H1 (cell line): ENCODE measurements around the gene PTX4. TPM values are rescaled to one million over a fixed set of nuclear protein-coding genes. Genes with fewer than 3 reads are reported as not detected.

Experiments
- CTCF ChIA-PET: fragments of 300-600 bp; sonication (Branson Sonifier 250); formaldehyde crosslinking; loops from one replicate; lab custom pipeline; 2021; ENCODE audit not compliant: partially characterized antibody; lab: Charles Lee
- POLR2A ChIA-PET: fragments of 300-600 bp; sonication (Branson Sonifier 250); formaldehyde crosslinking; loops from one replicate; lab custom pipeline; 2021; ENCODE audit warnings: inconsistent platforms; ENCODE audit not compliant: partially characterized antibody; lab: Charles Lee
- DNase-seq, 2 experiments: peaks; one replicate each; pipeline versions ENCODE4 v3.0.0 to v3.0.0-alpha.2; 2010 to 2022; ENCODE audit warnings: low spot score in 2 of 2, low read depth in 1 of 2, mixed read lengths in 1 of 2
- FAIRE-seq: peaks from 2 replicates; lab custom pipeline; 2011; peaks lifted over from hg19 to GRCh38; lab: Jason Lieb, UNC
- H2AFZ ChIP-seq: 2 replicates; pipeline ENCODE4 v1.8.1; 2012; ENCODE audit warnings: low read length, inconsistent platforms
- H2AK5ac ChIP-seq: 2 replicates; pipeline ENCODE4 v1.6.1; 2013; ENCODE audit warnings: low read depth, low read length
- H2BK120ac ChIP-seq: replicated peaks from 2 replicates; pipeline ENCODE3; 2013; ENCODE audit warnings: low read depth, low read length, inconsistent platforms
- H2BK12ac ChIP-seq: 2 replicates; pipeline ENCODE4 v1.6.1; 2013; ENCODE audit warnings: low read depth, low read length
- H2BK15ac ChIP-seq: 2 replicates; pipeline ENCODE4 v1.6.1; 2013; ENCODE audit warnings: low read length
- H2BK20ac ChIP-seq: 2 replicates; pipeline ENCODE4 v1.6.1; 2013; ENCODE audit warnings: low read length
- H2BK5ac ChIP-seq: 2 replicates; pipeline ENCODE4 v1.6.1; 2013; ENCODE audit warnings: low read depth, low read length
- H3K14ac ChIP-seq: 2 replicates; pipeline ENCODE4 v1.6.1; 2013; ENCODE audit warnings: inconsistent platforms; ENCODE audit not compliant: insufficient read length
- H3K18ac ChIP-seq: 2 replicates; pipeline ENCODE4 v1.6.1; 2013; ENCODE audit warnings: low read length; ENCODE audit errors: extremely low read depth
- H3K23ac ChIP-seq: 2 replicates; pipeline ENCODE4 v1.6.1; 2013; ENCODE audit warnings: inconsistent platforms; ENCODE audit not compliant: insufficient read length
- H3K23me2 ChIP-seq: 2 replicates; pipeline ENCODE4 v1.6.1; 2013; ENCODE audit warnings: low read depth, low read length
- H3K27ac ChIP-seq: 2 replicates; pipeline ENCODE4 v1.6.1; 2011; ENCODE audit warnings: low read depth, low read length, inconsistent platforms
- H3K27me3 ChIP-seq, 4 experiments: replicated peaks in 1 of 4; 1 replicate in 1 of 4; 2 replicates in 3 of 4; pipeline versions ENCODE4 v1.6.1 to v1.8.1; 2011 to 2013; ENCODE audit warnings: low read length in 3 of 4, mild to moderate bottlenecking in 3 of 4, inconsistent platforms in 2 of 4, mixed read lengths in 2 of 4, moderate library complexity in 1 of 4; ENCODE audit not compliant: control insufficient read depth in 3 of 4, insufficient read depth in 3 of 4; ENCODE audit errors: extremely low read depth in 1 of 4
- H3K36me3 ChIP-seq, 4 experiments: 2 replicates each; pipeline versions ENCODE4 v1.6.1 to v1.8.1; 2011 to 2013; ENCODE audit warnings: mild to moderate bottlenecking in 4 of 4, low read length in 3 of 4, moderate library complexity in 2 of 4, control low read depth in 1 of 4, inconsistent platforms in 1 of 4; ENCODE audit not compliant: insufficient read depth in 4 of 4, control insufficient read depth in 2 of 4
- H3K4ac ChIP-seq: replicated peaks from 2 replicates; pipeline ENCODE3; 2013; ENCODE audit warnings: low read length, low read depth, mixed read lengths, inconsistent platforms; ENCODE audit not compliant: insufficient read length
- H3K4me1 ChIP-seq, 4 experiments: replicated peaks in 1 of 4; 1 replicate in 1 of 4; 2 replicates in 3 of 4; pipeline versions ENCODE4 v1.6.1 to v1.8.1; 2011 to 2013; ENCODE audit warnings: low read length in 3 of 4, inconsistent platforms in 2 of 4, mixed read lengths in 1 of 4; ENCODE audit not compliant: insufficient read depth in 4 of 4, control insufficient read depth in 3 of 4
- H3K4me2 ChIP-seq, 2 experiments: 2 replicates each; pipeline versions ENCODE4 v1.6.1 to v1.8.1; 2011 to 2013; ENCODE audit warnings: low read depth in 2 of 2, low read length in 2 of 2, control low read depth in 1 of 2, inconsistent platforms in 1 of 2, mild to moderate bottlenecking in 1 of 2; ENCODE audit not compliant: insufficient read depth in 1 of 2
- H3K4me3 ChIP-seq, 4 experiments: fragments of 200-600, 300-600 bp in 1 of 4; sonication (generic), shearing (Covaris generic), sonication (Bioruptor Twin) in 1 of 4; 2 replicates each; pipeline versions ENCODE4 v1.5.1 to v1.8.1; 2011 to 2016; ENCODE audit warnings: low read length in 4 of 4, low read depth in 3 of 4, control low read depth in 2 of 4, inconsistent platforms in 2 of 4, mild to moderate bottlenecking in 2 of 4, mixed read lengths in 1 of 4, moderate library complexity in 1 of 4; ENCODE audit not compliant: insufficient read depth in 2 of 4; ENCODE audit errors: extremely low read depth in 1 of 4
- H3K56ac ChIP-seq: replicated peaks from 2 replicates; pipeline ENCODE3; 2013; ENCODE audit warnings: low read depth, mild to moderate bottlenecking, mixed read lengths, low read length, inconsistent platforms; ENCODE audit not compliant: insufficient read length
- H3K79me1 ChIP-seq: 2 replicates; pipeline ENCODE4 v1.6.1; 2013; ENCODE audit warnings: low read depth, low read length, control low read depth
- H3K79me2 ChIP-seq, 2 experiments: 2 replicates each; pipeline versions ENCODE4 v1.6.1 to v1.8.1; 2012 to 2013; ENCODE audit warnings: low read length in 2 of 2, mild to moderate bottlenecking in 2 of 2, inconsistent platforms in 1 of 2; ENCODE audit not compliant: insufficient read depth in 2 of 2, control insufficient read depth in 1 of 2
- H3K9ac ChIP-seq, 4 experiments: replicated peaks in 1 of 4; 1 replicate in 1 of 4; 2 replicates in 3 of 4; pipeline versions ENCODE4 v1.6.1 to v1.8.1; 2011 to 2013; ENCODE audit warnings: low read depth in 3 of 4, low read length in 3 of 4, control low read depth in 2 of 4, mild to moderate bottlenecking in 2 of 4, moderate library complexity in 2 of 4, inconsistent platforms in 1 of 4; ENCODE audit errors: extremely low read depth in 1 of 4
- H3K9me3 ChIP-seq, 2 experiments: 2 replicates each; pipeline versions ENCODE4 v1.6.1 to v1.8.1; 2012 to 2013; ENCODE audit warnings: mild to moderate bottlenecking in 2 of 2, moderate library complexity in 2 of 2, control low read depth in 1 of 2, inconsistent platforms in 1 of 2, low read depth in 1 of 2, low read length in 1 of 2, mixed read lengths in 1 of 2; ENCODE audit not compliant: insufficient read depth in 2 of 2
- H4K20me1 ChIP-seq, 2 experiments: replicated peaks in 1 of 2; 2 replicates each; pipeline versions ENCODE3 to v1.8.1; 2011 to 2013; ENCODE audit warnings: inconsistent platforms in 2 of 2, low read length in 2 of 2, mild to moderate bottlenecking in 1 of 2; ENCODE audit not compliant: insufficient read depth in 2 of 2, control insufficient read depth in 1 of 2
- H4K5ac ChIP-seq: 2 replicates; pipeline ENCODE4 v1.6.1; 2013; ENCODE audit warnings: low read length, low read depth, mixed read lengths, inconsistent platforms; ENCODE audit not compliant: insufficient read length
- H4K8ac ChIP-seq: 2 replicates; pipeline ENCODE4 v1.8.0; 2013; ENCODE audit warnings: mild to moderate bottlenecking, moderate library complexity, low read length, inconsistent platforms; ENCODE audit not compliant: insufficient read depth; ENCODE audit errors: extremely low read depth
- H4K91ac ChIP-seq: replicated peaks from 2 replicates; pipeline ENCODE3; 2013; ENCODE audit warnings: low read length, mixed read lengths, inconsistent platforms; ENCODE audit not compliant: insufficient read length
- POU5F1 ChIP-seq: IDR thresholded peaks from 2 replicates; pipeline ENCODE4 v1.6.1; 2011; ENCODE audit warnings: low read depth, mild to moderate bottlenecking, low read length, moderate library complexity
- RNF2 ChIP-seq: fragments of 200-900, 300-1000 bp; sonication (generic); IDR thresholded peaks from 2 replicates; pipeline ENCODE4 v1.7.1; 2016; ENCODE audit warnings: borderline replicate concordance, low read depth, mild to moderate bottlenecking, antibody characterized with exemption, low read length; ENCODE audit not compliant: poor library complexity, severe bottlenecking; ENCODE audit errors: missing control alignments
- SP4 ChIP-seq: IDR thresholded peaks from 2 replicates; pipeline ENCODE4 v1.6.1; 2012; ENCODE audit warnings: low read length, inconsistent platforms
- WGBS, 2 experiments: shearing (Covaris generic) in 1 of 2; methylation state at CpG; one replicate each; pipeline versions ENCODE4 v1.1.6 to v1.1.7; 2013 to 2015; ENCODE audit warnings: low lambda C conversion rate in 2 of 2, mixed read lengths in 2 of 2, inconsistent platforms in 1 of 2, low coverage in 1 of 2, missing lambda C conversion rate in 1 of 2; ENCODE audit not compliant: insufficient replicate concordance in 2 of 2, insufficient coverage in 1 of 2, insufficient read length in 1 of 2; ENCODE audit errors: extremely low coverage in 1 of 2, missing lambda C conversion rate in 1 of 2; 5-methylcytosine and 5-hydroxymethylcytosine counted together
- polyA plus RNA-seq, 7 experiments: library from polyadenylated mRNA; depleted of rRNA in 3 of 7; stranded (reverse) in 5 of 7; unstranded in 2 of 7; fragments of >200 nt in 5 of 7; fragments of 200-250 nt in 2 of 7; gene quantifications; 1 replicate in 5 of 7; 2 replicates in 1 of 7; 4 replicates in 1 of 7; pipeline versions ENCODE4 v1.2.1 to v1.2.3, GENCODE V29; 2011 to 2013; ENCODE audit warnings: missing spikeins in 2 of 7, mixed read lengths in 2 of 7
- total RNA-seq: library from RNA; stranded (reverse); fragmentation: NEBNext Ultra II Directional; extraction: Animal tissue kit (Norgen Biotek cat#: 25700); gene quantifications from 2 replicates; pipeline ENCODE4 v1.2.1, GENCODE V29; 2021

Gene PTX4
- total and polyA plus RNA-seq, 2 of the 8 experiments (the other 6 are each of a cell fraction or from before 2014, with no cell fraction given) = not detected

DNA sequence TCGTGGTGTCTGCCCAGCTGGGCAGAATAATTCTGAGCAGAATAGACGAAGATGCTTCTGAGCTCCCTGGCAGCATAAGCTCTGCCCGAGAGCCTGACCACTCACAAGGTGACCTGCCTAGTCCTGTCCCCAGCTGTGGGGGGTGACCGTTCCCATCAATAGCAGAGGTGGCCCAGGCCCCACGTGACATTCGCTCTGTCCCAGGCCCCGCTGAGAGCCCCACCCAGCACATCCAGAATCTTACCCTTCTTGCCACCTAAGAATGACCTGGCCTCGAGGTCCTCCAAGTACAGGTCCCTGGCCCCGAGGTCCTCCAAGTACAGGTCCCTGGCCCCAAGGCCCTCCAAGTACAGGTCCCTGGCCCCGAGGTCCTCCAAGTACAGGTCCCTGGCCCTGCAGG is 44.0 kb upstream of the PTX4 start:
- H3K18ac ChIP-seq = no peak overlapping the region
- FAIRE-seq (no peak), DNase-seq (no peak)
- no peak overlapping the region for H3K4me3 ChIP-seq
- no peak overlapping the region for H4K8ac ChIP-seq
- no peaks in the 10 kb centered on the region for H3K79me2 ChIP-seq
- CTCF ChIA-PET = interaction anchor here (0.5 kb wide), 1 partner anchor 172 kb away, joined by 3 read pairs; no protein-coding TSS in a partner anchor
- H3K56ac ChIP-seq = no peak overlapping the region
- H3K27ac ChIP-seq = no peak overlapping the region
- H2BK120ac ChIP-seq = no peak overlapping the region
- TF ChIP-seq SP4 (no peak), RNF2 (no peak), POU5F1 (no peak)
- H4K91ac ChIP-seq = no peak overlapping the region
- WGBS, 2 experiments = 90% methylated on average over 5 of the region's 10 CpGs; no CpG with 5 or more reads in 1 of the 2 experiments
- H3K9me3 ChIP-seq = no peaks in the 10 kb centered on the region
- H3K27me3 ChIP-seq = no peaks in the 10 kb centered on the region
- no peak overlapping the region for H2AK5ac ChIP-seq
- H3K4me1 ChIP-seq = no peaks in the 10 kb centered on the region; a peak in 1 of 7 replicates
- no peak overlapping the region for H2BK5ac ChIP-seq
- H2AFZ ChIP-seq = no peak overlapping the region
- no peak overlapping the region for H3K4ac ChIP-seq
- H3K36me3 ChIP-seq = no peaks in the 10 kb centered on the region; a peak in 2 of 8 replicates
- no peak overlapping the region for H2BK15ac ChIP-seq
- H3K4me2 ChIP-seq = no peak overlapping the region
- H2BK12ac ChIP-seq = no peak overlapping the region
- no peak overlapping the region for H3K9ac ChIP-seq
- no peak overlapping the region for H3K23ac ChIP-seq
- no peak overlapping the region for H3K14ac ChIP-seq
- peaks cover 4 to 9% of the 10 kb centered on the region in 2 experiments for H4K20me1 ChIP-seq
- no peaks in the 10 kb centered on the region for H3K23me2 ChIP-seq
- no peak overlapping the region for H4K5ac ChIP-seq
- H3K79me1 ChIP-seq = no peaks in the 10 kb centered on the region
- H2BK20ac ChIP-seq = no peak overlapping the region
- POLR2A ChIA-PET = interaction anchor here (1.3 kb wide), 1 partner anchor 27 kb away, joined by 3 read pairs; no protein-coding TSS in a partner anchor
